ENCODE results near the gene FAM110C. TPM values are rescaled to one million over a fixed set of nuclear protein-coding genes. Genes with fewer than 3 reads are reported as not detected.
"Not testable (repeated sequence)": the region's sequence is repeated elsewhere in the genome, so short reads cannot be mapped to it uniquely, and the experiment has no call there.

The FAM110C gene
- total RNA-seq, 1 donor from 2014 or later = 3.6 TPM

- no peak for DNase-seq
Observed at GRCh38 chr2:42788-43187, 3.5 kb downstream of the FAM110C start.

GRCh38 chr2:40465-40864 is 5.8 kb downstream of the FAM110C start:
- DNase-seq = no peak

- no peak for DNase-seq
Observed at GRCh38 chr2:38155-38554, 8.2 kb downstream of the FAM110C start.

- no peak for DNase-seq
Observed at GRCh38 chr2:36318-36717, 10.0 kb downstream of the FAM110C start.

GRCh38 chr2:35852-36251 is 10.5 kb downstream of the FAM110C start:
- no peak for DNase-seq

GRCh38 chr2:33620-34019 is 12.7 kb downstream of the FAM110C start:
- DNase-seq = no peak

GRCh38 chr2:32068-32467 is 14.2 kb downstream of the FAM110C start:
- DNase-seq = no peak

- no peak for DNase-seq
Observed at GRCh38 chr2:29253-29652, 17.1 kb downstream of the FAM110C start.

- no peak for DNase-seq
Observed at GRCh38 chr2:28406-28975, 17.8 kb downstream of the FAM110C start.

GRCh38 chr2:26891-27290 is 19.4 kb downstream of the FAM110C start:
- DNase-seq = no peak

GRCh38 chr2:25543-25942 is 20.8 kb downstream of the FAM110C start:
- DNase-seq = no peak

- DNase-seq = not testable (repeated sequence)
Observed at GRCh38 chr2:24591-24990, 21.7 kb downstream of the FAM110C start.

- no peak for DNase-seq
Observed at GRCh38 chr2:24107-24506, 22.2 kb downstream of the FAM110C start.

GRCh38 chr2:23283-23682 is 23.0 kb downstream of the FAM110C start:
- no peak for DNase-seq

GRCh38 chr2:22244-22643 is 24.1 kb downstream of the FAM110C start:
- not testable (repeated sequence) for DNase-seq

GRCh38 chr2:20259-20658 is 26.0 kb downstream of the FAM110C start:
- not testable (repeated sequence) for DNase-seq

GRCh38 chr2:19505-19904 is 26.8 kb downstream of the FAM110C start:
- no peak for DNase-seq

- no peak for DNase-seq
Observed at GRCh38 chr2:18402-19271, 27.7 kb downstream of the FAM110C start.

- DNase-seq = not testable (repeated sequence)
Observed at GRCh38 chr2:15916-16315, 30.4 kb downstream of the FAM110C start.

- no peak for DNase-seq
Observed at GRCh38 chr2:11248-11941, 34.9 kb downstream of the FAM110C start.

GRCh38 chr2:10222-10875 is 36.0 kb downstream of the FAM110C start:
- peak; percentile 18 for DNase-seq
